ENCODE results near the gene HNRNPH3.

Gene HNRNPH3

DNA sequence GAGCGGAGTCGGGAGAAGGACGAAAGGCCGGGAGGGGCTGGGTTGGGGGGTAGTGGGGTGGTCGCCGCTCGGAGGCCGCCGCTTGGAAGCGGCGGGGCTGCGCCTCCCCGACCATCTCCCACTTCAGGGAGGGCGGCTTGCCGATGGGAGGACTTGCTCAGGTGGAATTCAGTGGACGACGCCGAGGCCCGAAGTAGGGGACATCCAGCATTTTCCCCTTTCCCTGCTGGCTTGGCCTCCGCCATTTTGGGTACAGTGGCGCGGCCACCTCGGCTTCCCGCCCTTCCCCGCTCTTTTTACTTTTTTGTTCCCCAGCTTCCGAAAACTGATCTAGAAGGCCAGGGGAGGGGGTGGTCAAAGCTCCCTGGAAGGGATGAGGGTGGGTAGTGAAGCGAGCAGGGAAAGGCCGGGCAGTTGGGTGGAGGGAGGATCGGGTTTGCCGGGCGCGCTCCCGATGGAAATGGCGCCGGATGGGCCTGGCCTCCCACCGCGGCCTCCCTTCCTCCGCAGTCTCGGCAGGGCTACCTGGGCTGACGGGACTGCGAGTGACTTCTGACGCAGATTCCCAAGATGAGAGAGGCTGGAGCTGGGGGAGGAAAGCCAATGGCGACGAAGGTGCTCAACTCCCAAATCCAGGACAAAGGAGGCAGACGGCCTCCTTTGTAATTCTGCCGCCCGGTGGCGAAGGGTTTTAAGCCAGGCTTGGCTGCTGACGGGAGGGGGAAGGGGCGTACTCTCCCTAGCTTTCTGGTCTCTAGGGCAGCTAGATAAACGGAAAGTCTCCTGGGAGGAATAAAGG is 594 bp downstream of the HNRNPH3 start, which contains the start of gene PBLD:
PBLD (minus strand) TSS at position 670 of the 799 bp plus-strand sequence. CDS start 26,084 bp downstream, outside the sequence.
- DNase-seq: peak; percentile 57

DNA sequence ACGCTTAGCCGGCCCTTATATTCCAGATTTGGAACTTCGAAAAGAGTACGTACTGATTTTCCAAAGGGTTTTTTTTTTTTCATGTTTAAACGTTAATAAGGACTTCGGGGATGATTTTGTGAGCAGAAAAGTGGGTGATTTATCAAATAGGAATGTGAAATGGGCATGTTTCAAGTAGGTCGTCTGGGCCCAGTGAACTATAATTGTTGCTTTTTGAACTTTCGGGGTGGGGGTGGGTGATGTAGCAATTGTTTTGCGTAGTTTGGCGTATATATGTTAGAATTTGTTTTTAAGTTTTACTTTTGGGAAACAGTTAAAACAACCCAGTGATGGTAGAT is 1.2 kb downstream of the HNRNPH3 start:
- no peak for DNase-seq

GRCh38 chr10:68333440-68334431 is 1.9 kb downstream of the HNRNPH3 start:
- no peak for DNase-seq

DNA sequence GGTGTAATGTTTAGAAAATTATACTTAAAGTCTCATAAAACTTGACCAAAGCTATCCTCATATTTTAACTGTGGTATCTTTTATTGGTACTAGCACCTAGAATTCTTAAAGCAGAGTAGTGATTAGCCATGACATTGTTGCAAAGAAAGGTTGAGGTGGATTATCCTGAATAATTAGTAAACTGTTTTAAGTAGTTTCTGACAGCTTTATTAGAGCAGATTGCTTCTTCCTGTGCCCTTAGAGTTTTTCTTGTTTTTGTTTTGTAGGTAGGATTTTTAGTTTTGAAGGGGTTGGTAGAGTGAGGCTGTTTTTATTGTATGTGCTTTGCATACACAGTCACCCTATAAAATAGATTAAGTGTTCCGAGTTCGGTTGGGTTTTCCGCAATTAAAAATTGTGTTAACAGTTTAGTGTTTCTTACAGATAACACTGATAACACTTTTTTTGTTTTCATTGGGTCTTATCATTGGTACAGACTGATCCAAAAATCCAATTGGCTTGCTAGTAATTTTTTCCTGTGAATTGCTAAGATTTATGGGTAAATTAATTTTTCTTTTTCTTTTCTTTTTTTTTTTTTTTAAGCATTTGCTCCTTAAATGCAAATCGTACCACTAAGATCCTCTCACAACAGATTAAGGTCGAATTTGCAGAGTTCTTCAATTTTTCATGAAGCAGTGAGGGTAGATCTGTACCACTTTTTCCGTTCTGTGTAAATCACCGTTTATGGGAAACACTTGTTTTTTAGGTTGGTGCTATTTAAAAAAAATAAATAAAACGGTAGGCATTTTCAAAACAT is 3.0 kb downstream of the HNRNPH3 start:
- DNase-seq: no peak

DNA sequence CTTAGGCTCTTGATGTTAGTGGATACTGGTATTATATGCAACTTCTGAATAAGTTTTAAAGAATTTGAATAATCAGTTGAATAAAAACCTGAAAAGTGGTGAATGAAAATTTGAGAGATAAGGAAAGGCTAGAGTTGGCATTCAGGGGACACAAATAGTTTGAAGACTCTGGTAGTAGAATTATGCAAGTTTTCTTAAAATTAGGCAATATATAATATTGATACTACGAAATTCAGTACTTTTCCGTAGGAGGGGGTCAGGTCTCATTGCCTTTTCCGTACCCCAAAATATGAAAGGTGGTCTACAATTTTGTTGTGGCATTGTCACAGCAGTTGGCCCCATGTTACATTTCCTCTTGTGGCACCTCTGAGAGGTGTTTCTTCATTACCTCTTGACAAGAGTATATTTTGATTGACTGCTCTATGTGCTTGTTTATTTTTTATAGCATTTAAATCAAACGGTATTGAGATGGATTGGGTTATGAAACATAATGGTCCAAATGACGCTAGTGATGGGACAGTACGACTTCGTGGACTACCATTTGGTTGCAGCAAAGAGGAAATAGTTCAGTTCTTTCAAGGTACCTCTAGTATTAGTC is 5.0 kb downstream of the HNRNPH3 start:
- DNase-seq: no peak

DNA sequence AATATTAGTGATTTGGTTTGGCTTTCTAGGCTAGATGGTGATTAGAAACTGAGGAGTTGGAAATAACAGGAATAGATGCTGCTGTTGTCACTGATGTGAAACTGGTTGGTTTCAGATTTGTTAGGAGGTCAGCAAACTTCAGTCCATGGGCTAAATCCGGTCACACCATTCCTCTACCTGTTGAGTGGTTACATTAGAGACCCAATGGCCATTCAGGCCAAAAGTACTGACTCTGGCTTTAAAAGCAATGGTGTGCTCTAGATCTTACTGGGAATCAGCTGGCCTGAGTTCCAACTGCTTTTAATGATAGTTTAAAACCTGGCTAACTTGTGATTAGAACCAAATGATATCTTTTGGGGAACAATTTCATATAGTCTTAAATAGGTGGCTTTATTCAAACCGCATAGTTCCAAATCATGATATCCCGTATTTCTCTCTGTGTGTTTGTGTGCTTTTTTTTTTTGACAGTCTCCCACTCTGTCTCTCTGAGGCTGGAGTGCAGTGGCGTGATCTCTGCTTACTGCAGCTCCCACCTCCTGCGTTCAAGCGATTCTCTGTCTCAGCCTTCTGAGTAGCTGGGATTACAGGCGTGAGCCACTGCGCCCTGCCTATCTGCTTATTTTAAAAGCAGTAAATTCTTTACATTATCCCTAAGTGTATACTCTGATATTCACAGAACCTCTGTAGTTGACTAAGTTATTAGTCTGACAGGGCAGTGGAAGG is 8.7 kb downstream of the HNRNPH3 start:
- no peak for DNase-seq

GRCh38 chr10:68342909-68343516 is 11.1 kb downstream of the HNRNPH3 start:
- no peak for DNase-seq

- DNase-seq: no peak
Observed at GRCh38 chr10:68345621-68346020, 13.8 kb downstream of the HNRNPH3 start.

DNA sequence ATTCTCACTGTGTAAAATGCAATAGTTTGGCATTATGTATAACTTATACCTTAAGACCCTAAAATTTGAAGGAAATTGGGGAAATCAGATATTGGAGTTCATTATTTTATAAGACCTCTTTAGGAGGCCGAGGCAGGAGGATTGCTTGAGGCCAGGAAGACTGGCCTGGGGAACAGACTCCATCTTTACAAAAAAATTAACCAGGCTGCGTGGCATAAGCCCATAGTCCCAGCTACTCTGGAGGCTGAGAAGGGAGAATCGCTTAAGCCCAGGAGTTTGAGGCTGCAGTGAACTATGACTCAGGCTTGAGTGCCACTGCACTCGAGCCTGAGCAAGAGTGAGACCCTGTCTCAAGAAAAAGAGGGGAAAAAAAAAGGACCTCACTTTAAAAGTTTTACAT is 14.9 kb downstream of the HNRNPH3 start:
- DNase-seq: no peak

DNA sequence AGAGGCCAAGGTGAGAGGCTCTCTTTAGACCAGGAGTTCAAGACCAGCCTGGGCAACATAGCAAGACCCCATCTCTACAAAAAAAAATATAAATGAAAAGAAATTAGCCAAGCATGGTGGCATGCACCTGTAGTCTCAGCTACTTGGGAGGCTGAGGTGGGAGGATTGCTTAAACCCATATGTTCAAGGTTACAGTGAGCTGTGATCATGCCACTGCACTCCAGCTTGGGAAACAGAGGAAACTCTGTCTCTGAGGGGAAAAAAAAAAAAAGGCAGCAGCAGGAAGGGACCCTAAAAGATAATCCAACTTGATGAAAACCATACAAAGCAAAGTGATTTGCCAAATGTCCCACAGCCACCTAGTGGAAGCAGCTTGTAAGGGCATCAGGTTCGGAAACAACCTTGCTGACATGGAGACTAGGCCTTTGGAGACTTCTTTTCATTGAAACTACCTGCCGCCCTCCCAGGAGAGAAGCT is 16.4 kb downstream of the HNRNPH3 start:
- peak; percentile 39 for DNase-seq

DNA sequence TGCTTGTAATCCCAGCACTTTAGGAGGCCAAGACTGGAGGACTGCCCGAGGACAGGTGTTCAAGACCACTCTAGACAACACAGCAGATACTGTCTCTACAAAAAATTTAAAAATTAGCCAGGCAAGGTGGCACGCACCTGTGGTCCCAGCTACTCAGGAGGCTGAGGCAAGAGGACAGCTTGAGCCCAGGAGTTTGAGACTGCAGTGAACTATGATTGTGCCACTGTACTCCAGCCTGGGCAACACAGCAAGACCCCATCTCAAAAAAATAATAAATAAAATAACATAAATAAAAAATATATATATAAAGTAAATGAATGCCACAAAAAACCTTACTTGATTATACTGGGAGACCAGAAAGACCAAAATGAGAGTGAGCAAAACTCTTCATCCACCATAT is 21.7 kb downstream of the HNRNPH3 start:
- no peak for DNase-seq

GRCh38 chr10:68359189-68359588 is 27.3 kb downstream of the HNRNPH3 start:
- no peak for DNase-seq

- no peak for DNase-seq
Observed at GRCh38 chr10:68362590-68362989, 30.7 kb downstream of the HNRNPH3 start.

DNA sequence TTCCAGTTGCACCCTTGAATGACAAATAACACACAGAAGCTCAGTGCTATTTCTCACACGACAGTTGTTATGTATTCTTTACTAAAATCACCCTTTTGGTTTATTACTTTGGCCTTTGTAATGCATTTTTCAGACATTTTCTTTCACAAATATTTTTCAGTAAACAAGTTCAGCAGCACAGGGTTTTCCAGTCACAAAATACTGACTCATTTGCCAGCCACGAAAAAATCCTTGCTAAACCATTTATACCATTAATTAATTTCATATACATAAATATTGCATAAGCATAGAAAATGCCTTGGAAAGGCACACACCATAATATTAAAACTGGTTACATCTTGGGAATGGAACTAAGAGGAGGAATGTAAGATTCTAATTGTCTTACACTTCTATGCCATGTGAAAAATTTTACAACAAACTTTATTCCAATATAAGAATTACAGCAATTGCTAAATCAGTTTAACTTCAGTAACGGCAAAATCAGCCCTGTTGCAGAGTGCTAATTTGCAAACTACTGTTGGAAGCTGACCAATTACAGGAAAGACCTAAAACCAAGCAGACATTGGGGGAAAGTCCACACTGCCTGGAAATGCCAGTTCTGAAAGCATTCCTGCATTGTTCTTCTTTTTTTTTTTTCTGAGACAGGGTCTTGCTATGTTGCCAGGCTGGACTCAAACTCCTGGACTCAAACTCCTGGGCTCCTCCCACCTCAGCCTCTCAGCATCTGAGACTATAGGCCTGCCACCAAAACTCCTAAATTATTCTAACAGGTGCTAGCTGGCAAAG is 32.4 kb downstream of the HNRNPH3 start:
- DNase-seq: no peak

GRCh38 chr10:68365611-68366010 is 33.7 kb downstream of the HNRNPH3 start:
- DNase-seq: no peak

DNA sequence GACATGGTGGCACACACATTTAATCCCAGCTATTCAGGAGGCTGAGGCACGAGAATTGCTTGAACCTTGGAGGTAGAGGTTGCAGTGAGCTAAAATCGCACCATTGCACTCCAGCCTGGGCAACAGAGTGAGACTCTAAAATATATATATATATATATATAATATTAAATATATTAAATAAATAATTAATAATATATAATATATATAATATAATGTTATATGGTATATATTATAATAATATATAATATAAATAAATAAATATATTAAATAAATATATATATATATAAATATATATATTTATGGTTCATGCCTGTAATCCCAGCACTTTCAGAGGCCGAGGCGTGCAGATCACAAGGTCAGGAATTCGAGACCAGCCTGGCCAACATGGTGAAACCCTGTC is 34.7 kb downstream of the HNRNPH3 start:
- no peak for DNase-seq

- no peak for DNase-seq
Observed at GRCh38 chr10:68367121-68367520, 35.3 kb downstream of the HNRNPH3 start.

GRCh38 chr10:68371604-68372003 is 39.7 kb downstream of the HNRNPH3 start:
- DNase-seq: no peak

DNA sequence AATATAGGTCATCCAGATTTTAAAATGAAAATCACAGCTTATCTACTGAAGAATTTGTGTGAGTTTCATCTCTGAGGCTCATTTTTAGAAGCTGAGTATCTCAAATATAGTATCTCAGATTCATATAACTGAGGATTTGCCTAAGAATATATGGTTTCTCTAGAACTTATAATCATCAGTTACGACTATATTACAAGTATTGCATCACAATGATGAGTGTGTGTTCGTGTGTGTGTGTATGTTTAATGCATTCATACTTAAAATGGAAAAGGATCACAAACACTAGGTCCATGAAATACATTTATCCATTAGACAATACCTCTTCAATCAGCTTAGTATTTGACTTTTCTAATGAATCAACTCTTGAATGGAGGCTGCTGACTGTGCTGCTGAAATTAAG is 53.9 kb downstream of the HNRNPH3 start:
- DNase-seq: no peak
